HG02678 (cell line): Measurements from ENCODE around the gene CCL25.

Experiments used
- ATAC-seq: cut with Tn5 transposase; IDR thresholded peaks from one replicate; pipeline ENCODE4 v1.9.1; 2021; ENCODE audit warnings: mild to moderate bottlenecking, moderate library complexity; ENCODE audit not compliant: unreplicated experiment

CCL25 gene

DNA sequence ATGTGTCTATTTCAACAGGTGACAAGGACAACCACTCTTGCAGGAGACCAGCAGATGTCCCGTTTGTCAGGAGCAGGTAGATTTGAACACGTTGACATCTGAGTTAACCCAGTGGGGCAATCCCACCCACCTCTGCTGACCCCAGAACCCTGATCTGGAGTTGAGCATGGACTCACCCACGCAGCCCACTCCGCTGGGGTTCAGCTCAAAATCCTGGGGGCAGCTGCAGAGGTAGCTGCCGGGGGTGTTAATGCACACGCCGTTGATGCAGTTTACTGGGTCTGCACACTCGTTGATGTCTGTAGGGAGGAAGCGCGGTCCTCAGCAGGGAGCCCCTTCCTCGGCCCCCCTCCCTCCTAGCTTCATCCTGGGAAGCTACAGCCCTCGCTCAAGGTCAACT, 56.9 kb downstream of the CCL25 start:
- ATAC-seq: no peak

DNA sequence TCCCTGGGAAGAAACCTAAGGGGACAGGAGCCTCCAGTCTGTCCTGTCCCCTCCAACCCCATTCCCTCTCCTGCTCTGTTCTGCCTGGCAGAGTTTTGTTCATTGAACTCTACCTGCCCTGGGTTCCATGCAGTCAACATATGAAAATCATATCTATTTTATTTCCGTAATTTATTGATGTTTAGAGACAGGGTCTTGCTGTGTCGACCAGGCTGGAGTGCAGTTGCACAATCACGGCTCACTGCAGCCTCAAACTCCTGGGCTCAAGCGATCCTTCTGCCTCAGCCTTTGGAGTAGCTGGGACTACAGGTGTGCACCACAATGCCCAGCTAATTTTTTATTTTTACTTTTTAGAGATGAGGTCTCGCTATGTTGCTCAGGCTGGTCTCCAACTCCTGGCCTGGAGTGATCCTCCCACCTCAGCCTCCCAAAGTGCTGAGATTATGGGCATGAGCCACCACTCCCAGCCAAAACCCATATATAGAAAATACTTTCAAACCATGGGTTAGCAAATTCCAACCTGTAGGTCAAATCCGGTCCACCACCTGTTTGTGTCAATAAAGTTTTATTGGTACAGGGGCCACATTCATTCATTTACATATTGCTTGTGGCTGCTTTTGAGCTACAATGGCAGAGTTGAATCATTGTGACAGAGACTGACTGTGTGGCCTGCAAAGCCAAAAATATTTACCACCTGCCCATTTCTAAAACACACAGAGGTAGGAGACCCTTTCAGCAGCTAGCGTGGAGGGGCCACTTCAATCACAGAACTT, 57.5 kb downstream of the CCL25 start:
- no peak for ATAC-seq

DNA sequence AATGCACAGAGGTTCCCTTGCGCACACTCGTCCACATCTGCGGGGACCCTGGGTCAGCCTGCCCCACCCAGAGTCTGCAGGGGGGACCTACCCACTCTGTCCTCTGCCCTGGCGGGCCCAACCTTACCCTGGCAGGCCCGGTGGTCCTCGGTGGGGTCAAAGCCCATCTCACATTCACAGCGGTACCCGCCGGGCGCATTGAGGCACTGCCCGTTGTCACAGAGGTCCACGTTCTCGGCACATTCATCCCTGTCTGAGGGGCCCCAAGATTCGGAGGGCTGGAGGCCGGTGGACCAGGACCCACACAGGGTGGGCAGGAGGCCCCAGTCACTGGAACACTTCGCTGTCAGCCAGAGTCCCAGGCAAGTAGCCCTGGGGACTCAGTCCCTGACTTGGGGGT, 58.4 kb downstream of the CCL25 start:
- no peak for ATAC-seq

DNA sequence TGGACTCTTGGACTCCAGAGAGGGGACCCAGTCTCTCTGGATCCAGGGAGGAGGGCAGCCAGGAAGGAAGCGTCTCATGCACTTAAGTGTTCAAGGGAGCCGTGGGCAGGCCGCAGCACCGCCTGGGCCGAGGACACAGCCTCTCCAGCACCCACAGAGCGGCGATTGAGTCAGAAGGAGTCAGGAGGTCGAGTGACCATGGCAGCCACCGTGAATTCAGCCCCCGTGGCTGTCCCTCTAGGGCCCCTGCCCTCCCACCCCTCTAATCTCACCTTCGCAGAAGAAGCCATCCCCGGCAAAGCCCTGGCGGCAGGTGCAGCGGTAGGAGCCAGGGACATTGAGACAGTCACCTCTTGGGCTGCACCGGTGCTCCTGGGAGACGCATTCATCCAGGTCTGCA, 58.8 kb downstream of the CCL25 start:
- no peak for ATAC-seq
